Measurements from ENCODE around the gene ASPHD2.

The ASPHD2 gene

DNA sequence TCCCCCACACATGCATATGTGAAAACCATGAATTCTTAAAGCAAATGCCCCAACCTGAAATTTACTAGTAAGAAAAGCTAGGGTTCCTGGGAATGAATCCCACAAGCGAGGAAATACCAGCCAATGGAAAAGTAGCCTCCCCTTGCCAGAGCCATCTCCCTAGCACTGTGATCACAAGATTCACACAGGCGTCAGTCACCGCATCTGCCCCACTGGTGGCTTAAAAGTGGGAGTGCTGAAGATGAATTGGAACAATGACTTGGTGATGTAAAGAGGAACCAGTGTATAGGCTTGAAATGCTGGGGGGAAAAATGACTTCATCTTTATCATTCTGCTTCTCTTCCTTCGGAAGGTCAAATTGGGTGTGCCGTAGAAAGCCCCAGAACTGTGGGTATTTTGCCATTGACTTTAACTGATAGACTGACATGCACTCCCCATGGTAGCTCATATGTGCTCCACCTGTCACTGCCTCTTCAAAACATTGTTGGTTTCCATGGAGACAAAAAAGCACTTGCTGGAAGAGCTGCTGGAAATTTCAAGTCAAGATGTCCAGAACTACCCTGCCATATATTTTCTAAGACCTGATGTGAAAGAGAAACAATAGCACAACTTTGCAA lies 19.2 kb upstream of the ASPHD2 start:
- Histone ChIP-seq H2BK15ac (replicated peaks; ENCODE audit: low read depth) (no peak overlapping the region), H3K27ac (ENCODE audit: low read depth, low read length) (no peak overlapping the region), H3K9ac (ENCODE audit: low read length) (no peak overlapping the region), H3K79me1 (ENCODE audit: low read length) (no peaks in the 10 kb centered on the region), H2BK120ac (ENCODE audit: low read depth, low read length) (no peak overlapping the region), H2BK5ac (ENCODE audit: low read length) (no peak overlapping the region), H3K4me3 (ENCODE audit: low read length) (no peak overlapping the region), H4K5ac (ENCODE audit: low read length) (no peak overlapping the region), H3K4ac (ENCODE audit: low read depth, low read length) (no peak overlapping the region), H3K36me3 (ENCODE audit: control insufficient read depth, insufficient read depth, low read length) (no peaks in the 10 kb centered on the region), H3K4me2 (ENCODE audit: low read length) (no peak overlapping the region), H3K18ac (ENCODE audit: low read length) (no peak overlapping the region), H3K27me3 (ENCODE audit: insufficient read depth, low read length, poor library complexity) (no peaks in the 10 kb centered on the region), H3K79me2 (ENCODE audit: control insufficient read depth, insufficient read depth, low read length) (no peaks in the 10 kb centered on the region), H4K8ac (ENCODE audit: low read depth, low read length) (no peak overlapping the region), H3K4me1 (ENCODE audit: control insufficient read depth, low read depth, low read length) (peaks cover 4% of the 10 kb centered on the region), H3K23ac (ENCODE audit: low read length) (no peak overlapping the region), H2AK5ac (ENCODE audit: low read length) (no peak overlapping the region), H3K56ac (ENCODE audit: low read length) (no peak overlapping the region)
- no peak for DNase-seq
- no CpG with 5 or more reads among the region's 5 CpGs for WGBS (ENCODE audit: extremely low coverage, insufficient coverage, low lambda C conversion rate)

DNA sequence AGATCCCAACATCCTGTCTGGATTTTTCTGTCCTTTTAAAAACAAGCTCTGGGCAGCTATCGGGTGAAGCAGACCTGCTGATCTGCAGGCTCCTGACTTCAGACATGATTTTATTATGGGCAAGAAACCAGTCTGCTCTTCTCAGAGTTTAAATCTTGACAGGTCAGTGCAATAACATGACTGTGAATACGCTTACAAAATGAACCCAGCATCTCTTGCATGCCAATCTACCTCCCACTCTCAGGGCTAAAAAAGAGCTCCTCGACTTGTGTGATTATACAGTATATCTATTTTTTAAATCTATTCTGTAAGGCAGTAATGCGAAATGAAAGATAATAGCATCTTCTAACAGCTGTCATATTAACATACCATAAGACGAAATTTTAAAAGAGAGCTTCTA lies 18.7 kb upstream of the ASPHD2 start:
- H3K56ac ChIP-seq (ENCODE audit: low read length): no peak overlapping the region
- DNase-seq: no peak
- no peak overlapping the region for H3K27ac ChIP-seq (ENCODE audit: low read depth, low read length)
- H4K8ac ChIP-seq (ENCODE audit: low read depth, low read length): no peak overlapping the region
- H2AK5ac ChIP-seq (ENCODE audit: low read length): no peak overlapping the region
- H3K4ac ChIP-seq (ENCODE audit: low read depth, low read length): no peak overlapping the region
- no peak overlapping the region for H2BK15ac ChIP-seq (replicated peaks; ENCODE audit: low read depth)
- H3K18ac ChIP-seq (ENCODE audit: low read length): no peak overlapping the region
- no peaks in the 10 kb centered on the region for H3K27me3 ChIP-seq (ENCODE audit: insufficient read depth, low read length, poor library complexity)
- WGBS (ENCODE audit: extremely low coverage, insufficient coverage, low lambda C conversion rate): no CpG with 5 or more reads among the region's 5 CpGs
- H3K79me2 ChIP-seq (ENCODE audit: control insufficient read depth, insufficient read depth, low read length): no peaks in the 10 kb centered on the region
- no peak overlapping the region for H3K4me3 ChIP-seq (ENCODE audit: low read length)
- peaks cover 2% of the 10 kb centered on the region for H3K4me1 ChIP-seq (ENCODE audit: control insufficient read depth, low read depth, low read length)
- no peaks in the 10 kb centered on the region for H3K79me1 ChIP-seq (ENCODE audit: low read length)
- no peak overlapping the region for H3K4me2 ChIP-seq (ENCODE audit: low read length)
- no peak overlapping the region for H3K23ac ChIP-seq (ENCODE audit: low read length)
- no peak overlapping the region for H2BK5ac ChIP-seq (ENCODE audit: low read length)
- H2BK120ac ChIP-seq (ENCODE audit: low read depth, low read length): no peak overlapping the region
- H3K36me3 ChIP-seq (ENCODE audit: control insufficient read depth, insufficient read depth, low read length): no peaks in the 10 kb centered on the region
- no peak overlapping the region for H4K5ac ChIP-seq (ENCODE audit: low read length)
- H3K9ac ChIP-seq (ENCODE audit: low read length): no peak overlapping the region

GRCh38 chr22:26414347-26414746 lies 14.7 kb upstream of the ASPHD2 start:
- Histone ChIP-seq H3K56ac (ENCODE audit: low read length) (no peak overlapping the region), H2AK5ac (ENCODE audit: low read length) (no peak overlapping the region), H3K4me3 (ENCODE audit: low read length) (no peak overlapping the region), H3K4ac (ENCODE audit: low read depth, low read length) (no peak overlapping the region), H3K27me3 (ENCODE audit: insufficient read depth, low read length, poor library complexity) (no peaks in the 10 kb centered on the region), H2BK5ac (ENCODE audit: low read length) (no peak overlapping the region), H2BK120ac (ENCODE audit: low read depth, low read length) (no peak overlapping the region), H4K5ac (ENCODE audit: low read length) (no peak overlapping the region), H3K36me3 (ENCODE audit: control insufficient read depth, insufficient read depth, low read length) (no peaks in the 10 kb centered on the region), H3K79me2 (ENCODE audit: control insufficient read depth, insufficient read depth, low read length) (no peaks in the 10 kb centered on the region), H4K8ac (ENCODE audit: low read depth, low read length) (no peak overlapping the region), H3K27ac (ENCODE audit: low read depth, low read length) (no peak overlapping the region), H2BK15ac (replicated peaks; ENCODE audit: low read depth) (no peak overlapping the region), H3K4me2 (ENCODE audit: low read length) (no peak overlapping the region), H3K9ac (ENCODE audit: low read length) (no peak overlapping the region), H3K4me1 (ENCODE audit: control insufficient read depth, low read depth, low read length) (no peaks in the 10 kb centered on the region), H3K23ac (ENCODE audit: low read length) (no peak overlapping the region), H3K79me1 (ENCODE audit: low read length) (no peaks in the 10 kb centered on the region), H3K18ac (ENCODE audit: low read length) (no peak overlapping the region)
- WGBS (ENCODE audit: extremely low coverage, insufficient coverage, low lambda C conversion rate): no CpG with 5 or more reads among the region's 4 CpGs
- no peak for DNase-seq

GRCh38 chr22:26416256-26416655 lies 12.8 kb upstream of the ASPHD2 start:
- Histone ChIP-seq H3K27ac (ENCODE audit: low read depth, low read length) (no peak overlapping the region), H3K4me1 (ENCODE audit: control insufficient read depth, low read depth, low read length) (no peaks in the 10 kb centered on the region), H3K23ac (ENCODE audit: low read length) (no peak overlapping the region), H2BK5ac (ENCODE audit: low read length) (no peak overlapping the region), H3K18ac (ENCODE audit: low read length) (no peak overlapping the region), H4K5ac (ENCODE audit: low read length) (no peak overlapping the region), H4K8ac (ENCODE audit: low read depth, low read length) (no peak overlapping the region), H3K36me3 (ENCODE audit: control insufficient read depth, insufficient read depth, low read length) (no peaks in the 10 kb centered on the region), H3K4ac (ENCODE audit: low read depth, low read length) (no peak overlapping the region), H2BK15ac (replicated peaks; ENCODE audit: low read depth) (no peak overlapping the region), H3K27me3 (ENCODE audit: insufficient read depth, low read length, poor library complexity) (no peaks in the 10 kb centered on the region), H3K9ac (ENCODE audit: low read length) (no peak overlapping the region), H2BK120ac (ENCODE audit: low read depth, low read length) (no peak overlapping the region), H3K79me1 (ENCODE audit: low read length) (no peaks in the 10 kb centered on the region), H3K4me2 (ENCODE audit: low read length) (no peak overlapping the region), H2AK5ac (ENCODE audit: low read length) (no peak overlapping the region), H3K56ac (ENCODE audit: low read length) (no peak overlapping the region), H3K79me2 (ENCODE audit: control insufficient read depth, insufficient read depth, low read length) (no peaks in the 10 kb centered on the region), H3K4me3 (ENCODE audit: low read length) (no peak overlapping the region)
- WGBS (ENCODE audit: extremely low coverage, insufficient coverage, low lambda C conversion rate): no CpG with 5 or more reads among the region's 4 CpGs
- no peak for DNase-seq

- Histone ChIP-seq H4K8ac (ENCODE audit: low read depth, low read length) (no peak overlapping the region), H3K79me2 (ENCODE audit: control insufficient read depth, insufficient read depth, low read length) (no peaks in the 10 kb centered on the region), H3K4me2 (ENCODE audit: low read length) (no peak overlapping the region), H2BK120ac (ENCODE audit: low read depth, low read length) (no peak overlapping the region), H3K79me1 (ENCODE audit: low read length) (no peaks in the 10 kb centered on the region), H3K4me1 (ENCODE audit: control insufficient read depth, low read depth, low read length) (no peaks in the 10 kb centered on the region), H2AK5ac (ENCODE audit: low read length) (no peak overlapping the region), H2BK5ac (ENCODE audit: low read length) (no peak overlapping the region), H3K36me3 (ENCODE audit: control insufficient read depth, insufficient read depth, low read length) (no peaks in the 10 kb centered on the region), H4K5ac (ENCODE audit: low read length) (no peak overlapping the region), H3K4ac (ENCODE audit: low read depth, low read length) (no peak overlapping the region), H3K9ac (ENCODE audit: low read length) (no peak overlapping the region), H3K27ac (ENCODE audit: low read depth, low read length) (no peak overlapping the region), H3K23ac (ENCODE audit: low read length) (no peak overlapping the region), H2BK15ac (replicated peaks; ENCODE audit: low read depth) (no peak overlapping the region), H3K18ac (ENCODE audit: low read length) (no peak overlapping the region), H3K56ac (ENCODE audit: low read length) (no peak overlapping the region), H3K27me3 (ENCODE audit: insufficient read depth, low read length, poor library complexity) (no peaks in the 10 kb centered on the region), H3K4me3 (ENCODE audit: low read length) (no peak overlapping the region)
- WGBS (ENCODE audit: extremely low coverage, insufficient coverage, low lambda C conversion rate): no CpG with 5 or more reads among the region's 9 CpGs
- DNase-seq: peak; percentile 95
Observed at GRCh38 chr22:26416670-26417276, 12.3 kb upstream of the ASPHD2 start.

- Histone ChIP-seq H2BK5ac (ENCODE audit: low read length) (no peak overlapping the region), H3K4ac (ENCODE audit: low read depth, low read length) (no peak overlapping the region), H3K79me1 (ENCODE audit: low read length) (no peaks in the 10 kb centered on the region), H3K79me2 (ENCODE audit: control insufficient read depth, insufficient read depth, low read length) (no peaks in the 10 kb centered on the region), H2BK120ac (ENCODE audit: low read depth, low read length) (no peak overlapping the region), H3K4me3 (ENCODE audit: low read length) (no peak overlapping the region), H2BK15ac (replicated peaks; ENCODE audit: low read depth) (no peak overlapping the region), H2AK5ac (ENCODE audit: low read length) (no peak overlapping the region), H3K4me1 (ENCODE audit: control insufficient read depth, low read depth, low read length) (no peaks in the 10 kb centered on the region), H3K27me3 (ENCODE audit: insufficient read depth, low read length, poor library complexity) (no peaks in the 10 kb centered on the region), H3K36me3 (ENCODE audit: control insufficient read depth, insufficient read depth, low read length) (no peaks in the 10 kb centered on the region), H3K56ac (ENCODE audit: low read length) (no peak overlapping the region), H3K18ac (ENCODE audit: low read length) (peak overlapping the region; percentile 34), H4K8ac (ENCODE audit: low read depth, low read length) (no peak overlapping the region), H3K27ac (ENCODE audit: low read depth, low read length) (no peak overlapping the region), H3K23ac (ENCODE audit: low read length) (no peak overlapping the region), H3K4me2 (ENCODE audit: low read length) (no peak overlapping the region), H3K9ac (ENCODE audit: low read length) (no peak overlapping the region), H4K5ac (ENCODE audit: low read length) (no peak overlapping the region)
- WGBS (ENCODE audit: extremely low coverage, insufficient coverage, low lambda C conversion rate): no CpG with 5 or more reads among the region's 3 CpGs
- DNase-seq: peak; percentile 56
Observed at GRCh38 chr22:26417406-26417805, 11.7 kb upstream of the ASPHD2 start.
